Endodermal cell (in vitro differentiated cells): ENCODE results near the gene CHCT1. TPM values are rescaled to one million over a fixed set of nuclear protein-coding genes. Genes with fewer than 3 reads are reported as not detected.

ENCODE experiments used
- DNase-seq: peaks from one replicate; pipeline ENCODE4 v3.0.0-alpha.2; 2017
- H3K27ac ChIP-seq: 2 replicates; pipeline ENCODE4 v1.5.1; 2013; ENCODE audit warnings: mild to moderate bottlenecking, low read depth, low read length, moderate library complexity
- H3K27me3 ChIP-seq: 2 replicates; pipeline ENCODE4 v1.6.1; 2013; ENCODE audit warnings: mild to moderate bottlenecking, low read length, moderate library complexity; ENCODE audit not compliant: insufficient read depth, control insufficient read depth, poor library complexity, severe bottlenecking
- H3K36me3 ChIP-seq: 2 replicates; pipeline ENCODE4 v1.7.0; 2013; ENCODE audit warnings: mild to moderate bottlenecking, low read length, moderate library complexity; ENCODE audit not compliant: control insufficient read depth, insufficient read depth
- H3K4me1 ChIP-seq: one replicate; pipeline ENCODE4 v1.7.0; 2013; ENCODE audit warnings: low read length; ENCODE audit not compliant: control insufficient read depth, insufficient read depth
- H3K4me3 ChIP-seq: 2 replicates; pipeline ENCODE4 v1.5.1; 2013; ENCODE audit warnings: mild to moderate bottlenecking, low read length, moderate library complexity
- H3K9ac ChIP-seq: 2 replicates; pipeline ENCODE4 v1.6.1; 2013; ENCODE audit warnings: mild to moderate bottlenecking, low read length, moderate library complexity; ENCODE audit not compliant: poor library complexity, severe bottlenecking; ENCODE audit errors: extremely low read depth
- H3K9me3 ChIP-seq: 2 replicates; pipeline ENCODE4 v1.6.1; 2013; ENCODE audit warnings: mild to moderate bottlenecking, low read length, moderate library complexity; ENCODE audit not compliant: control insufficient read depth
- H3K27ac Mint-ChIP-seq: 2 replicates; pipeline ENCODE4 v1.8.0; 2020; ENCODE audit warnings: mixed read lengths
- H3K27me3 Mint-ChIP-seq: 2 replicates; pipeline ENCODE4 v1.8.0; 2021; ENCODE audit warnings: mild to moderate bottlenecking, mixed read lengths; ENCODE audit not compliant: insufficient read depth
- H3K36me3 Mint-ChIP-seq: 2 replicates; pipeline ENCODE4 v1.8.0; 2020; ENCODE audit warnings: low read depth, mixed read lengths
- H3K4me1 Mint-ChIP-seq: 2 replicates; pipeline ENCODE4 v1.8.0; 2020; ENCODE audit warnings: mixed read lengths
- H3K4me3 Mint-ChIP-seq: 2 replicates; pipeline ENCODE4 v1.8.0; 2020; ENCODE audit warnings: mild to moderate bottlenecking, moderate library complexity, mixed read lengths
- H3K9me3 Mint-ChIP-seq: 2 replicates; pipeline ENCODE4 v1.8.0; 2020; ENCODE audit warnings: mild to moderate bottlenecking, mixed read lengths
- WGBS, 2 experiments: methylation state at CpG; one replicate each; pipeline versions ENCODE4 v1.1.5 to v1.1.7; 2013; ENCODE audit warnings: missing lambda C conversion rate in 2 of 2, mixed read lengths in 1 of 2; ENCODE audit not compliant: insufficient coverage in 1 of 2, insufficient read length in 1 of 2; 5-methylcytosine and 5-hydroxymethylcytosine counted together
- total RNA-seq, 2 donors: library from RNA; stranded (reverse); fragmentation: NEBNext Ultra II Directional in 1 of 2; extraction: Animal tissue kit (Norgen Biotek cat#: 25700) in 1 of 2; gene quantifications; 2 replicates in 1 of 2; 3 replicates in 1 of 2; pipeline ENCODE4 v1.2.1, GENCODE V29; 2021
- TF ChIP-seq, protein P1 (sequence below): fragments of 200-600 bp; sonication (generic); conservative IDR thresholded peaks from 2 replicates; pipeline ENCODE4 v1.5.0; 2021; ENCODE audit warnings: antibody characterized with exemption, mild to moderate bottlenecking

CHCT1 gene
- total RNA-seq, 2 donors from 2014 or later = not detected

DNA sequence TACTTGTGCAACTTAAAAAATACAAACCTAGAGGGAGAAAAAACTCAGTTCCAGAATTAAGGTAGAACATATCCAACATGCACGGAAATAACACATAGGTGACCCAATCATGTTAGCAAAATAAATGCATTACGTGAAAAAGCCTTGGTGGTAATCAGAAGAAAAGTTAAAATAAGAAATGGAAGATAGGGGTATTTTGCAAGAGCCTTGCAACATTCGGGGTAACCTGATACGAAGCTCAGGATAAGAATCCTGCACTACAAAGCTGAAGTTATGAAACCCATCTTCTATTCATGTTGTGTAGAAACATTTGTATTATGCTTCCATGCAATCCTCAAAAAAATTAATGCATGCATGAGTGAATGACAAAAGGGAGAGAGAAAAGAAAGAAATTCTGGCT is 33.1 kb downstream of the CHCT1 start:
- WGBS, 2 experiments = 96 to 98% methylated on average over 4 of the region's 4 CpGs
- H3K27me3 ChIP-seq = no peaks in the 10 kb centered on the region
- DNase-seq = no peak
- no peak overlapping the region for H3K27ac ChIP-seq
- Mint-ChIP-seq H3K27me3 (no peaks in the 10 kb centered on the region), H3K27ac (no peak overlapping the region), H3K36me3 (peaks cover 68% of the 10 kb centered on the region), H3K9me3 (peaks cover 12% of the 10 kb centered on the region), H3K4me1 (no peaks in the 10 kb centered on the region), H3K4me3 (no peak overlapping the region)
- H3K36me3 ChIP-seq = peaks cover 80% of the 10 kb centered on the region
- TF ChIP-seq, protein P1, sequence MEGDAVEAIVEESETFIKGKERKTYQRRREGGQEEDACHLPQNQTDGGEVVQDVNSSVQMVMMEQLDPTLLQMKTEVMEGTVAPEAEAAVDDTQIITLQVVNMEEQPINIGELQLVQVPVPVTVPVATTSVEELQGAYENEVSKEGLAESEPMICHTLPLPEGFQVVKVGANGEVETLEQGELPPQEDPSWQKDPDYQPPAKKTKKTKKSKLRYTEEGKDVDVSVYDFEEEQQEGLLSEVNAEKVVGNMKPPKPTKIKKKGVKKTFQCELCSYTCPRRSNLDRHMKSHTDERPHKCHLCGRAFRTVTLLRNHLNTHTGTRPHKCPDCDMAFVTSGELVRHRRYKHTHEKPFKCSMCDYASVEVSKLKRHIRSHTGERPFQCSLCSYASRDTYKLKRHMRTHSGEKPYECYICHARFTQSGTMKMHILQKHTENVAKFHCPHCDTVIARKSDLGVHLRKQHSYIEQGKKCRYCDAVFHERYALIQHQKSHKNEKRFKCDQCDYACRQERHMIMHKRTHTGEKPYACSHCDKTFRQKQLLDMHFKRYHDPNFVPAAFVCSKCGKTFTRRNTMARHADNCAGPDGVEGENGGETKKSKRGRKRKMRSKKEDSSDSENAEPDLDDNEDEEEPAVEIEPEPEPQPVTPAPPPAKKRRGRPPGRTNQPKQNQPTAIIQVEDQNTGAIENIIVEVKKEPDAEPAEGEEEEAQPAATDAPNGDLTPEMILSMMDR = no peak
- no peak overlapping the region for H3K4me3 ChIP-seq
- H3K9me3 ChIP-seq = peaks cover 4% of the 10 kb centered on the region
- H3K9ac ChIP-seq = no peak overlapping the region
- H3K4me1 ChIP-seq = no peaks in the 10 kb centered on the region

DNA sequence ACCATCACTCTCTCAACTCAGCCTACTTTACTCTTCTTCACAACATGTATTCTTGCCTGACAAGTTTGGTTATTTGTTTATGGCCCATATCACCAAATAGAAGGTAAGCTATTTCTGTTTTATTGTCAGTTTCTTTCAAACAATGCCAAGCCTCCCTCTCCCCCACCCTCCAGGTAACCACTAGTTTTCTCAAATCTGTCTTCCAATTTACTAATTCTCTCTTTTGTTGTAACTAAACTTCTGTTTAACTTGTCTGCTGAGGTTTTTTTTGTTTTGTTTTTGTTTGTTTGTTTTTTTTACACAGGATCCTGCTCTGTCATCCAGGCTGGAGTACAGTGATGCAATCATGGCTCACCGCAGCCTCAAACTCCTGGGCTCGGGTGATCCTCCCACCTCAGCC is 34.9 kb downstream of the CHCT1 start:
- no peaks in the 10 kb centered on the region for H3K4me1 Mint-ChIP-seq
- Histone ChIP-seq H3K4me1 (no peaks in the 10 kb centered on the region), H3K27me3 (no peaks in the 10 kb centered on the region), H3K36me3 (peaks cover 83% of the 10 kb centered on the region), H3K9ac (no peak overlapping the region), H3K4me3 (no peak overlapping the region), H3K9me3 (peaks cover 4% of the 10 kb centered on the region), H3K27ac (no peak overlapping the region)
- no peak overlapping the region for H3K4me3 Mint-ChIP-seq
- WGBS, 2 experiments = 93 to 97% methylated on average over 2 of the region's 2 CpGs
- H3K36me3 Mint-ChIP-seq = peaks cover 64% of the 10 kb centered on the region
- peaks cover 12% of the 10 kb centered on the region for H3K9me3 Mint-ChIP-seq
- TF ChIP-seq, protein P1 = no peak
- DNase-seq = no peak
- no peaks in the 10 kb centered on the region for H3K27me3 Mint-ChIP-seq
- H3K27ac Mint-ChIP-seq = no peak overlapping the region

DNA sequence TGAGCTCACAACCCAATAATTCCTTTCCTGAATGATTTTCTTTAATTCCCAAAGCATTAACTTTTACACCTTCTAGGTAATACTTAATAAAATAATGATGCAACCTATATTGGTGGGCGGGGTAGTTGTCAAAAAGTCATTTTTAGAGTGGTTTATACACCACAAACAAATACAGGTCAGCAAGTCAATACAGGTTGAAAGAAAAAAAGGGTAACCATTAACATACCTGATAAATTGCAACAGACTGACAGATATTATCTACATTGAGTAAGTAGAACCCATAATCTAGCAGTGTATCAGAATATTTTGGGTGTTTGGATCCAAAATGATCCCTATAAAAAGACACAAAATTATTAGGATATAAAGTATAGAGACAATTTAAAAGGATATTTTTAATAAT is 39.3 kb downstream of the CHCT1 start:
- Mint-ChIP-seq H3K4me3 (no peak overlapping the region), H3K27ac (no peak overlapping the region), H3K9me3 (peaks cover 10% of the 10 kb centered on the region), H3K27me3 (no peaks in the 10 kb centered on the region), H3K36me3 (peaks cover 68% of the 10 kb centered on the region), H3K4me1 (no peaks in the 10 kb centered on the region)
- peaks cover 4% of the 10 kb centered on the region for H3K9me3 ChIP-seq
- 80% methylated on average over 1 of the region's 1 CpG; no CpG with 5 or more reads in 1 of the 2 experiments for WGBS, 2 experiments
- no peak overlapping the region for H3K27ac ChIP-seq
- H3K4me1 ChIP-seq = no peaks in the 10 kb centered on the region
- H3K4me3 ChIP-seq = no peak overlapping the region
- no peak overlapping the region for H3K9ac ChIP-seq
- TF ChIP-seq, protein P1 = no peak
- peaks cover 82% of the 10 kb centered on the region for H3K36me3 ChIP-seq
- DNase-seq = no peak
- no peaks in the 10 kb centered on the region for H3K27me3 ChIP-seq
